HepG2 (cell line): ENCODE results near the gene LIMK2. TPM values are rescaled to one million over a fixed set of nuclear protein-coding genes. Genes with fewer than 3 reads are reported as not detected.

Source experiments
- CENPT ChIP-seq: sonication (generic); formaldehyde crosslinking; IDR thresholded peaks from 2 replicates; pipeline ENCODE4 v1.8.0; 2022; ENCODE audit warnings: low read depth, mild to moderate bottlenecking, moderate library complexity, missing genetic modification reagents
- CSRNP2 ChIP-seq: sonication (generic); formaldehyde crosslinking; conservative IDR thresholded peaks from 2 replicates; pipeline ENCODE4 v1.8.0; 2022; ENCODE audit warnings: low read depth, missing genetic modification reagents
- CTCF ChIP-seq: sonication (generic); formaldehyde crosslinking; IDR thresholded peaks from 2 replicates; pipeline ENCODE4 v1.5.0; 2020; ENCODE audit warnings: mild to moderate bottlenecking, missing genetic modification reagents, moderate library complexity
- DBP ChIP-seq: sonication (generic); formaldehyde crosslinking; IDR thresholded peaks from 2 replicates; pipeline ENCODE4 v1.4.0; 2020; ENCODE audit warnings: missing genetic modification reagents; ENCODE audit errors: not compliant biosample characterization
- GLMP ChIP-seq: sonication (generic); formaldehyde crosslinking; IDR thresholded peaks from 2 replicates; pipeline ENCODE4 v1.9.0; 2021; ENCODE audit warnings: missing genetic modification reagents, mild to moderate bottlenecking, borderline replicate concordance
- MIER2 ChIP-seq: IDR thresholded peaks from 2 replicates; pipeline ENCODE4 v1.6.1; 2016; ENCODE audit warnings: missing biosample characterization, missing genetic modification reagents
- PAX8 ChIP-seq: sonication (generic); formaldehyde crosslinking; IDR thresholded peaks from 2 replicates; pipeline ENCODE4 v1.8.0; 2022; ENCODE audit warnings: mild to moderate bottlenecking, missing genetic modification reagents, borderline replicate concordance
- PAXIP1 ChIP-seq: sonication (generic); formaldehyde crosslinking; conservative IDR thresholded peaks from 2 replicates; pipeline ENCODE4 v1.4.0; 2020; ENCODE audit warnings: mild to moderate bottlenecking, missing genetic modification reagents, moderate library complexity
- PHF8 ChIP-seq: sonication (generic); formaldehyde crosslinking; IDR thresholded peaks from 2 replicates; pipeline ENCODE4 v1.5.0; 2020; ENCODE audit warnings: missing genetic modification reagents
- SUZ12 ChIP-seq: fragments of 150-350 bp; IDR thresholded peaks from 2 replicates; pipeline ENCODE4 v1.6.1; 2014; ENCODE audit warnings: low read depth, low read length
- ZBTB33 ChIP-seq: sonication (generic); formaldehyde crosslinking; IDR thresholded peaks from 2 replicates; pipeline ENCODE4 v1.4.0; 2020; ENCODE audit warnings: missing genetic modification reagents
- ZBTB7B ChIP-seq: sonication (generic); formaldehyde crosslinking; IDR thresholded peaks from 2 replicates; pipeline ENCODE4 v1.4.0; 2020; ENCODE audit warnings: missing genetic modification reagents
- ZFP62 ChIP-seq: sonication (generic); formaldehyde crosslinking; IDR thresholded peaks from 2 replicates; pipeline ENCODE4 v1.4.0; 2020; ENCODE audit warnings: missing genetic modification reagents
- ZHX1 ChIP-seq: sonication (generic); formaldehyde crosslinking; IDR thresholded peaks from 2 replicates; pipeline ENCODE4 v1.8.1; 2022; ENCODE audit warnings: low read depth, mild to moderate bottlenecking, missing genetic modification reagents
- ZNF33A ChIP-seq: sonication (generic); formaldehyde crosslinking; IDR thresholded peaks from 2 replicates; pipeline ENCODE4 v1.5.1; 2020; ENCODE audit warnings: missing genetic modification reagents, mild to moderate bottlenecking, moderate library complexity, borderline replicate concordance
- polyA plus RNA-seq, 8 experiments: library from polyadenylated mRNA; depleted of rRNA in 3 of 8; stranded (reverse) in 7 of 8; unstranded in 1 of 8; fragments of >200 nt; fragmentation: Illumina TruSeq in 4 of 8; extraction: Trizol in 4 of 8; gene quantifications; 2 replicates each; pipeline versions ENCODE4 v1.2.1 to v1.2.3, GENCODE V29; 2011 to 2016; ENCODE audit warnings: low read depth in 4 of 8, missing spikeins in 1 of 8, mixed read lengths in 1 of 8; ENCODE audit not compliant: insufficient read depth in 1 of 8
- total RNA-seq, 5 experiments: library from RNA; depleted of rRNA; stranded (reverse); fragments of >200 nt; fragmentation: Illumina TruSeq; extraction: Trizol; gene quantifications; 2 replicates each; pipeline ENCODE4 v1.2.3, GENCODE V29; 2016; ENCODE audit warnings: low read depth in 1 of 5

The LIMK2 gene
- total and polyA plus RNA-seq, 2 of the 13 experiments (the other 11 are each of a cell fraction or from before 2014, with no cell fraction given) = 20.9 to 29.8 TPM

GRCh38 chr22:31223786-31224191 is 11.7 kb downstream of the LIMK2 start (continued):
- no peak for TF ChIP-seq CTCF (CRISPR knock-in tag)
- TF ChIP-seq CSRNP2 (CRISPR knock-in tag) = no peak
- no peak for TF ChIP-seq DBP (CRISPR knock-in tag)
- no peak for TF ChIP-seq ZFP62 (CRISPR knock-in tag)
- TF ChIP-seq PAX8 = no peak
- no peak; the same call in 1 of the 2 replicates for TF ChIP-seq MIER2
- TF ChIP-seq PHF8 (CRISPR knock-in tag) = 0 out of 2 replicates have a peak, but pooled peaks have one; percentile 21
- peak; percentile 86; the same call in 1 of the 2 replicates for TF ChIP-seq ZBTB7B (CRISPR knock-in tag)
- peak; percentile 74 for TF ChIP-seq PAXIP1 (CRISPR knock-in tag)
- TF ChIP-seq ZNF33A (CRISPR knock-in tag) = no peak
- TF ChIP-seq GLMP (CRISPR knock-in tag) = no peak
- no peak for TF ChIP-seq ZHX1
- TF ChIP-seq CENPT (CRISPR knock-in tag) = no peak
- no peak for TF ChIP-seq ZBTB33 (CRISPR knock-in tag)
- TF ChIP-seq SUZ12 = no peak
